ENCODE measurements around the gene UGT1A10.

The UGT1A10 gene

DNA sequence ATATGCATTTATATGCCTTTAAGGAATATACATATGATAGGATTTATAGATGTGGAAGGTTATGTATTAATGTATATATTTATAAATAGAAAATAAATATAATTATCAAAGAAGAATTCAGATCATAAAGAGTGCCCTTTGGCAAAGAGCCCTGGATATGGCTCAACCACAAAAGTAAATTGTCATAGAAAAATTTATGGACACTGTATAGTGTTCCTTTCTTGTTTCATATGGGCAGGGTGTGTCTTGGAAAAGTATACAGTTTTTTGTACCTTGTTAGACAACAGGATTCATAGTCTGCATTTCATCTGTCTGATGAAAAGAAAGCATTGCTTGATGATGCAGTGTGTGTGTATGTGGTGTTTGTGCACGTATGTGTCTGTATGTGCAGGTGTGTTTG lies 48.4 kb downstream of the UGT1A10 start:
- TF ChIP-seq CTCF (IDR thresholded peaks at IDR 0.05; ENCODE audit: insufficient read depth, missing control alignments) = no peak
- no peak for FAIRE-seq

DNA sequence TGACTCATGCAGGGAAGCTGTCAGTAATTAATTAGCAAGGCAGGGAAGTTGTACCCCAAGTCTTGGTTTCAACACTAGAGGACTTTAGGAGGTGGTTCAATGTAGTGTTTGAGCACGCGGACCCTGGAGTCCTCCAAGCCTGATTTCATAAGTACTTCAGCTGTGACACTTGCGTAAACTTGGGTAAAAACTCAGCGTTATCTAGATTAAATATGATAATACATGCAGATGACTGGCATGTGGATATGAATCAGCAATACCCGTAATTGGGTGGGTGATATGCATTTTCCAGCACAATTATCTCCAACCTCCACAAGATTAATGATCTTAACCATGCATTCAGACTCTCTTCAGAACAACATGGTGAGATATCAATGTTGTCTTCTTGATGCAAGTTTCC lies 50.7 kb downstream of the UGT1A10 start:
- FAIRE-seq (no peak), DNase-seq (ENCODE audit: insufficient read length, low spot score) (no peak)
- no peak for TF ChIP-seq CTCF (IDR thresholded peaks at IDR 0.05; ENCODE audit: insufficient read depth, missing control alignments)

More for the DNA sequence above, 48.4 kb downstream of the UGT1A10 start:
- no peak for DNase-seq (ENCODE audit: insufficient read length, low spot score)

DNA sequence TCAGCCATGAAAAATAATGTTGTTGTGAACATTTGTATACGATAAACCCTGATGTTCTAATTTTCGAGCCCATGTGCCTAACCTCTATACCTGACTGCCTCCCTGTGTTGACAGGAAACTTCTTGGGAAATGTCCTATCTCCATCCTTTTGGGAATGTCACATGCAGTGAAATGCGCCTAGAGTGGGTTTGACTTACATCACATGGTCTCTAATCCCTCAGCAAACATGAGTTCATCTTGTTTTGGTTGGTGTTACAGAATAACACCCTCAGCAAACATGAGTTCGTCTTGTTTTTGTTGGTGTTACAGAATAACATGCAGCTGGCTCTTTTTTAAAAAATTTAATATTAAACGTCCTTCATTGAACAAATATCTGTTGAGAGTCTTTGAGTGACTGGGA lies 52.1 kb downstream of the UGT1A10 start:
- FAIRE-seq (no peak), DNase-seq (ENCODE audit: insufficient read length, low spot score) (no peak)
- no peak for TF ChIP-seq CTCF (IDR thresholded peaks at IDR 0.05; ENCODE audit: insufficient read depth, missing control alignments)

GRCh38 chr2:233689031-233689430 lies 52.8 kb downstream of the UGT1A10 start:
- TF ChIP-seq CTCF (IDR thresholded peaks at IDR 0.05; ENCODE audit: insufficient read depth, missing control alignments) = no peak
- FAIRE-seq = no peak
- DNase-seq (ENCODE audit: insufficient read length, low spot score) = no peak

DNA sequence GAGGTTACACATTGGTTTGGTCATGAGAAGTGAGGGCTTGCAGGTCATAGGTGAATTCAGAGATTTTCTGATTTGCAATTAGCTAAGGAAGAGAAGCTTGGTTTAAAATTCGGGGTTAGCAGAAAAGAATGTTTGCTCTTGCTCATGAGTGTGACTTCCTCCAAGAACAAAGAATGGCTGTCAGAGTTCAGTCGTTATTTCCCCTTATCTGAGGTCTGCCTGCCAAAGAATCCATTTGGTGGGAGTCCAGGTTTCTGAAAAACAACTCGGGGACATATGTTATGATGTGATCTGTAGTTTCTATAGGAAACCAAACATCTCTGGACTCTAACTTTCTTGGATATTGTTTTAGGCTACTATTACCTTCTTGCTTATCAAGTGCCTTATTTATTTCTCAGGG lies 53.3 kb downstream of the UGT1A10 start:
- no peak for TF ChIP-seq CTCF (IDR thresholded peaks at IDR 0.05; ENCODE audit: insufficient read depth, missing control alignments)
- FAIRE-seq = no peak

GRCh38 chr2:233690444-233690843 lies 54.2 kb downstream of the UGT1A10 start:
- no peak for DNase-seq (ENCODE audit: insufficient read length, low spot score)
- no peak for TF ChIP-seq CTCF (IDR thresholded peaks at IDR 0.05; ENCODE audit: insufficient read depth, missing control alignments)
- no peak for FAIRE-seq

More for the DNA sequence above, 53.3 kb downstream of the UGT1A10 start:
- DNase-seq (ENCODE audit: insufficient read length, low spot score) = no peak

DNA sequence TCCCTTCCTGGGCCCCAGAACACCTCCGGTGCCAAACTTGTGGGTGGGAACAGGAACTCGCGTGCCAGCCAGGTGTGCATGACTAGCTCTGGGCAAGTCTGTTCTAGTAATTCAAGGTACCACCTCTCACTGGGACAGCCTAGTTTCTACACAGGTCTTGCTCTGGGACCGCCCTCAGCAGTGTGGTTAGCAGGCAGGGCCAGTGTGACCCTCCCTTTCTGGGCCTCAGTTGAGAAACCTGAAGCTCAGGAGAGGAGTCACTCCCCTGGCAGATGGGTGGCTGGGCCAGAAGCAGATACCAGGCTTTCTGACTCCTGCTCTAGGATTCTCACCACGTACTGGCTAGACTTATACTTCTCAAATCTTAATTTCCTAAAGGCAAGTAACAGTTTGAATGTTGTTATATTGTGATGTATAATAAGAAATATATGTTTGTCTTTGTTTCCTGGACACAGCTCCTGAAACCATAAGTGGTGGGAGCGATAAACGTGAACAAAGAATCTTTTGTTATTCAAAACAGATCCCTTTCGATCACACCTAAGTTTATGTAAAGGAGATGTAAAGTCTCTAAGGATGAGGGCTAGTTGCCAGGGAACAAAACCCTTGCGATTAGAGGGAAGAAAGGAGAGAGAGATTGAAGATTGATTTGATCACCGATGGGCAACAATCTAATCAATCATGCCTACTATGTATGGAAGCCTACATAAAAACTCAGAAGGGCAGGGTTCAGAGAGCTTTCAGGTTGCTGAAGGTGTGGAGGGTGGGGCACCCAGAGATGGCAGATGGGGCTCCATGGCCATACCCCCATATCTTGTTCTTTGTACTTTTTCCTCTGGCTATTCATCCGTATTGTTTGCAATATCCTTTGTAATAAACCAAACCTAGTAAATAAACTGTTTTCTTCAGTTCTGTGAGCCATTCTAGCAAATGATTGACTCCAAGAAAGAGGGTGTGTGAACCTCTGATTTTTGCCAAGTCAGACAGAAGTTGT lies 55.5 kb downstream of the UGT1A10 start:
- TF ChIP-seq CTCF (IDR thresholded peaks at IDR 0.05; ENCODE audit: insufficient read depth, missing control alignments) = no peak
- DNase-seq (ENCODE audit: insufficient read length, low spot score) = no peak
- FAIRE-seq = no peak
